ENCODE results near the gene FLT1.

The FLT1 gene

DNA sequence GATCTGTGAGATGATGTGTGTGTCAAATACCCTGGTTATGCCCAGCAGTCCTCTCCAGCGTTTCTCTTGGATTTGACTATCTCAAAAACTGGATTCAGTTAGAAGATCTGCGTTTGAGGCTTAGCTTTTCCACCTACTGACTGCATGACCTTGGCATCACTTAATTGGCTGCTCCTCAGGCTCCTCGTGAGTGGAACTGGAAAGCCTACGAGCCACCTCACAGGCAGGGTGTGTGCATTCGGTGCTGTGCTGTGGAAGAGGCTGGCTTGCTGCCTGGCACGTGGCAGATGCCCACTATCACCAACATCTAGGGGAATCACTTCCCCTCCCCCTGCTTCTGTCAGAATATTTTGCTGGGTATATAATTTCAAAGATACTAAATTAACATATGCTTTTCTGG lies 25.6 kb downstream of the FLT1 start:
- Histone ChIP-seq H3K9ac (no peak overlapping the region), H3K27ac (no peak overlapping the region), H3K36me3 (peaks cover 66% of the 10 kb centered on the region), H3K9me3 (peaks cover 19% of the 10 kb centered on the region; the same call in 1 of the 2 replicates), H3K4me2 (no peak overlapping the region), H4K20me1 (peaks cover 44% of the 10 kb centered on the region), H3K27me3 (no peaks in the 10 kb centered on the region), H3K4me3 (no peak overlapping the region), H3K4me1 (peaks cover 42% of the 10 kb centered on the region)
- TF ChIP-seq Cebpa-rat (IDR thresholded peaks at IDR 0.05) = no peak

- Histone ChIP-seq H3K4me2 (peak overlapping the region; percentile 21), H3K9ac (no peak overlapping the region), H3K27me3 (no peaks in the 10 kb centered on the region), H3K9me3 (0 out of 2 replicates have a peak, but pooled peaks cover 12% of the 10 kb centered on the region), H3K4me1 (peaks cover 42% of the 10 kb centered on the region), H4K20me1 (peaks cover 44% of the 10 kb centered on the region), H3K27ac (0 out of 2 replicates have a peak overlapping the region, but pooled peaks have one; percentile 14), H3K36me3 (peaks cover 63% of the 10 kb centered on the region), H3K4me3 (no peak overlapping the region)
- TF ChIP-seq Cebpa-rat (IDR thresholded peaks at IDR 0.05) = peak; percentile 35; the same call in 1 of the 2 replicates
Observed at GRCh38 chr13:28468023-28468915, 26.7 kb downstream of the FLT1 start.

DNA sequence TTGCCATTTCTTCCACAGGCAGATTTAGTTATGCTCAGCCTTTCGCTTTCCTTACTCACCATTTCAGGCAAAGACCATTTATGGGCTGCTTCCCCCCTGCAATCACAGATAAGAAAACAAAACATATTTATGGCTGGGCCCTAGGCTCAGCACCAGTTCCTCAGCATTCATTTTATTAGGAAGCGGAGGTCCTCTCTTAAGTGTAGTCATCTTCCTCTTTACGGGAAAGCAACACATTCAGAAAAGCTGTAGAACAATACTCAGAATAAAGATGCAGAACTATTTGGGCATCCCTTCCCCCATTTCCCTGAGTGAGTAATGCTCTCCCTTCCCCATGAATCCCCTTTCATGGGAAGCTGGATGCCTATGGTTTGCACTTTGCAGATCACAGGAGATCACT lies 27.9 kb downstream of the FLT1 start:
- Histone ChIP-seq H3K4me2 (no peak overlapping the region), H4K20me1 (peaks cover 36% of the 10 kb centered on the region), H3K36me3 (peaks cover 59% of the 10 kb centered on the region), H3K4me1 (peaks cover 42% of the 10 kb centered on the region), H3K27ac (no peak overlapping the region), H3K9me3 (no peaks in the 10 kb centered on the region), H3K27me3 (no peaks in the 10 kb centered on the region), H3K4me3 (no peak overlapping the region), H3K9ac (no peak overlapping the region)
- no peak for TF ChIP-seq Cebpa-rat (IDR thresholded peaks at IDR 0.05)

DNA sequence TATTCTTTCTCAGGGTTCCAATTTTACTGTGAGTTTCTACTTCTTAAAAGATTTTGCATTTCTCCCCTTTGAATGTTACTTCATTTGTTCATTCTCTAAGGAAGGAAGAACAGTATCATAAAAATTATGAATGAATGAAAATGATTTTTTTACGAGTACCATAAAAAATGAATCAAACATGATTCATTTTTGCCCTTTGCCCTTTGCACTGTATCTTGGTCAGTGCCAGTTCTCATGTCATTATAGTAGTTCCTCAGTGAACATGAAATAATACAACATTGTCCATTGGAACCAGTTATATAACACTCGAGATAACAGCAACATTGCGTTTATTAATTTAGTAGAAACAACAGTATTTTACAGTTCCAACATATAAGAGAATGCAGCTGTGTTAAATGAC lies 28.8 kb downstream of the FLT1 start:
- TF ChIP-seq Cebpa-rat (IDR thresholded peaks at IDR 0.05) = no peak
- peaks cover 66% of the 10 kb centered on the region for H3K36me3 ChIP-seq
- no peak overlapping the region for H3K9ac ChIP-seq
- peaks cover 34% of the 10 kb centered on the region for H3K4me1 ChIP-seq
- H3K9me3 ChIP-seq = no peaks in the 10 kb centered on the region
- H4K20me1 ChIP-seq = peaks cover 28% of the 10 kb centered on the region
- H3K4me3 ChIP-seq = no peak overlapping the region
- H3K4me2 ChIP-seq = no peak overlapping the region
- H3K27me3 ChIP-seq = no peaks in the 10 kb centered on the region
- no peak overlapping the region for H3K27ac ChIP-seq

DNA sequence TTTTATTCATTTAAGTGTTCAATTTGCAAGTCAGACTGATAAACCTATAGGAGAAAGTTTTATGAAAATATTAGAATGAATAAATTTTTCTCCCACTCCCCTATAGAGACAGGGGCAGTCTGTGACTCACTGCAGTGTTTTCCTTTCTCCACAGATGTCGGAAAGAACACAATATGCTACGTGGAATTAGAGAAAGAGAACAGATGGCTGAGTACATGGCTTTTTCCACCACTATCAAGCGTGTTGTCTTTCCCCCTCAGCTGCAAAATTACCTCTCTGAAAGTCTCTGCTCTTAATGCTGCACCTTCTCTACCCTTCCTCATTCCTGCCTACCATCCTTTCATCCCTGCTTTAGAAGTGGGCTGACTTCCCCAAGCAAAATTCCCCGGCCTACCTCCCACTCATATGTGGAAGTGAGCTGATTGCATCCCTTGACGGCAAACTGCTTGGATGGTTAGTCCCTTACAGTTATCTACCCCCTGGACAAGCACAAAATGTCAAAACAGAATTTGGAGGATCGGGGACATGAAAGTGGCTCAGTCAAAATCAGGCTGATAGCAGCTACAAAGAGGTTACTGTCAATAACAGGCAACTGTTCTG lies 30.0 kb downstream of the FLT1 start:
- Histone ChIP-seq H3K9ac (no peak overlapping the region), H3K4me1 (peaks cover 22% of the 10 kb centered on the region), H3K9me3 (no peaks in the 10 kb centered on the region), H3K4me2 (no peak overlapping the region), H4K20me1 (peaks cover 21% of the 10 kb centered on the region), H3K27me3 (no peaks in the 10 kb centered on the region), H3K36me3 (peaks cover 77% of the 10 kb centered on the region), H3K27ac (no peak overlapping the region), H3K4me3 (no peak overlapping the region)
- no peak for TF ChIP-seq Cebpa-rat (IDR thresholded peaks at IDR 0.05)

GRCh38 chr13:28463481-28463880 lies 31.4 kb downstream of the FLT1 start:
- no peak overlapping the region for H3K4me3 ChIP-seq
- peaks cover 81% of the 10 kb centered on the region for H3K36me3 ChIP-seq
- H3K9me3 ChIP-seq = no peaks in the 10 kb centered on the region
- H4K20me1 ChIP-seq = peaks cover 7% of the 10 kb centered on the region; the same call in 1 of the 2 replicates
- H3K4me1 ChIP-seq = peaks cover 7% of the 10 kb centered on the region
- no peak overlapping the region for H3K27ac ChIP-seq
- no peak overlapping the region for H3K4me2 ChIP-seq
- H3K27me3 ChIP-seq = no peaks in the 10 kb centered on the region
- H3K9ac ChIP-seq = no peak overlapping the region
- TF ChIP-seq Cebpa-rat (IDR thresholded peaks at IDR 0.05) = no peak

GRCh38 chr13:28459911-28460310 lies 35.0 kb downstream of the FLT1 start:
- no peak overlapping the region for H3K27ac ChIP-seq

GRCh38 chr13:28458608-28459007 lies 36.3 kb downstream of the FLT1 start:
- Histone ChIP-seq H3K9me3 (no peaks in the 10 kb centered on the region), H3K4me2 (no peak overlapping the region), H3K4me1 (no peaks in the 10 kb centered on the region), H3K27me3 (no peaks in the 10 kb centered on the region), H3K9ac (no peak overlapping the region), H3K36me3 (peaks cover 85% of the 10 kb centered on the region), H3K27ac (no peak overlapping the region), H4K20me1 (no peaks in the 10 kb centered on the region), H3K4me3 (no peak overlapping the region)
- TF ChIP-seq Cebpa-rat (IDR thresholded peaks at IDR 0.05) = no peak

More at GRCh38 chr13:28459911-28460310, 35.0 kb downstream of the FLT1 start:
- no peaks in the 10 kb centered on the region for H3K9me3 ChIP-seq
- no peak for TF ChIP-seq Cebpa-rat (IDR thresholded peaks at IDR 0.05)
- H3K9ac ChIP-seq = no peak overlapping the region
- no peaks in the 10 kb centered on the region for H4K20me1 ChIP-seq
- no peak overlapping the region for H3K4me2 ChIP-seq
- peaks cover 82% of the 10 kb centered on the region for H3K36me3 ChIP-seq
- H3K27me3 ChIP-seq = no peaks in the 10 kb centered on the region
- H3K4me1 ChIP-seq = no peaks in the 10 kb centered on the region
- H3K4me3 ChIP-seq = no peak overlapping the region

GRCh38 chr13:28458051-28458450 lies 36.9 kb downstream of the FLT1 start:
- Histone ChIP-seq H3K4me1 (no peaks in the 10 kb centered on the region), H3K9ac (no peak overlapping the region), H3K27me3 (no peaks in the 10 kb centered on the region), H3K9me3 (no peaks in the 10 kb centered on the region), H3K4me3 (no peak overlapping the region), H3K4me2 (no peak overlapping the region), H3K27ac (no peak overlapping the region), H3K36me3 (peaks cover 91% of the 10 kb centered on the region), H4K20me1 (no peaks in the 10 kb centered on the region)
- no peak for TF ChIP-seq Cebpa-rat (IDR thresholded peaks at IDR 0.05)

DNA sequence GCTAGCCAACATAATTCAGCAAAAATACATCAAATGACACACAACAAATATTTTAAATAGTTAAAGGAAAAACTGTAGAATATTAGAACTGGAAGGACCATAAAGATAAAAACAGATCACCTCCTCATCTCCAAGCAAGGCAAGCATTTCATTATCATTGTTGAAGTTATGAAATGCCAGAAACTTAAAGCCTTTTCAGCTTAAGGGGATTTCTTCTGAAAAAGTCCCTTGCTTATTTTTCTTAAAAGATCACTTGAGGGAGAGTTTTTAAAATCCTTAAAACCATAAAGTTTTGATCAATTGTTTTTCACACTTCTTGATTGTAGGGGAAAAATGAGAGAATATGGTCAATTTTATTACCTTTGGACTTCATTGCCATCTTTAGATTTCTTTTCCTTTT lies 37.4 kb downstream of the FLT1 start:
- Histone ChIP-seq H3K27ac (no peak overlapping the region), H3K4me2 (no peak overlapping the region), H3K4me3 (no peak overlapping the region), H3K9me3 (no peaks in the 10 kb centered on the region), H3K36me3 (peaks cover 89% of the 10 kb centered on the region), H3K9ac (no peak overlapping the region), H4K20me1 (no peaks in the 10 kb centered on the region), H3K27me3 (no peaks in the 10 kb centered on the region), H3K4me1 (no peaks in the 10 kb centered on the region)
- no peak for TF ChIP-seq Cebpa-rat (IDR thresholded peaks at IDR 0.05)

All from BLaER1 (cell line).